COLO668 (cell line): ENCODE results near the gene NYNRIN.
"Not testable (repeated sequence)": the region's sequence is repeated elsewhere in the genome, so short reads cannot be mapped to it uniquely, and the experiment has no call there.

Source experiments
- DNase-seq: peaks from one replicate; lab custom pipeline; 2025; ENCODE audit not compliant: unreplicated experiment; lab: John Stamatoyannopoulos, UW

NYNRIN gene

DNA sequence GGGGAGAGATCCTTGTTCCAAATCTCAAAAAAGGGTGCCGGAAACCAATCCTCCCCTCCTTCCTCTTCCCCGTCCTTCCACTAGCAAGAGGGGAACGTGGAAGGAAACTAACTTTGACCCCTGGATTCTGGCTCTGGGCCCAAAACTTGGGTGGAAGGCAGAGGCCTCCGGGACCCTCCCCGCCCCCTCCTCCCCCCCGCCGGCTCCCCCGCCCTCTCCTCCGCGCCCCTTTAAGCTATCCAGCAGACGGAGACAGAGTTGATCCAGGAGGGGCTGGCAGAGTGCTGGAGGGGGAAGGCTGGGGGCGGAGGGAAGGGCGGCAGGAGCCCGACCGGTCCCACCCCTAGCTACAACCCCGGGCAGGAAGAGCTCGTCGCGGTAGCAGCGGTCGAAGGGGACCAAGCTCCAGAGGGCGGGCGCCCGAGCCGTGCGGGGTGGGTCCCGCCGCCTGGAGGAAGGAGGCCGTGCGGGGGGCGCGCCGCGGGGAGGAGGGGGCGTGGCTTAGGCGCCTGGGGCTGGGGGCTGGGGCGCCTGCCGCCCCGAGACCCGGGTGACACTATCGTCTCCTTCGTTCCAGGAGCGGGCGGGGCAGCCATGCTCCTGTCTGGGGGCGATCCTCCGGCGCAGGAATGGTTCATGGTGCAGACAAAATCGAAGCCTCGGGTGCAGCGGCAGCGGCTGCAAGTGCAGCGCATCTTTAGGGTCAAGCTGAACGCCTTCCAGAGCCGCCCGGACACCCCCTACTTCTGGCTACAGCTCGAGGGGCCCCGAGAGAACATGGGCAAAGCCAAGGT lies at the start of gene NYNRIN:
Gene NYNRIN, plus strand, starts transcription at position 351 of the 794 bp plus-strand sequence. Its CDS starts 244 bp downstream, at position 595.
- no peak for DNase-seq

- no peak for DNase-seq
Measured at GRCh38 chr14:24349742-24350141, 49.1 kb upstream of the NYNRIN start.

DNA sequence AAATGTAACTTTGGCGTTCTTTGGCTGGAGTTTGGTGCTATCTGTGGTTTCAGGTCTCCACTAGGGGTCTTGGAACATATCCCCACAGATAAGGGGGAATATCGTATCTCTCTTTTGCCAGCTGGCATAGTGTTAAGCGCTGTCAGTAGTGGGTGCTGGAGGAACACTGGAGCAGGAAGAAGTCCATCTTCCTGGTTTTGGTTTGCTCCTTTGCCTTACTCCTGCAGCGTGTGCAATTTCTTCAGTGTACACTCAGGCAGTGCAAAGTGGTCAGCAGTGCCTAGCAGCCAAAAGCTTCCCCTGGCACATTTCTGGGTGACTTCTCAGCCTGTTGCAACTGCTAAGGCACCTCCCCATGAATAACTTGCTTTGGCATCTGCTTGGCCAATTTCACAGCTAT lies 47.3 kb upstream of the NYNRIN start:
- no peak for DNase-seq

GRCh38 chr14:24353559-24354481 lies 45.0 kb upstream of the NYNRIN start:
- peak; percentile 46 for DNase-seq

GRCh38 chr14:24354482-24354825 lies 44.3 kb upstream of the NYNRIN start:
- not testable (repeated sequence) for DNase-seq

- no peak for DNase-seq
Measured at GRCh38 chr14:24355009-24355408, 43.8 kb upstream of the NYNRIN start.

- no peak for DNase-seq
Measured at GRCh38 chr14:24356208-24356607, 42.6 kb upstream of the NYNRIN start.

DNA sequence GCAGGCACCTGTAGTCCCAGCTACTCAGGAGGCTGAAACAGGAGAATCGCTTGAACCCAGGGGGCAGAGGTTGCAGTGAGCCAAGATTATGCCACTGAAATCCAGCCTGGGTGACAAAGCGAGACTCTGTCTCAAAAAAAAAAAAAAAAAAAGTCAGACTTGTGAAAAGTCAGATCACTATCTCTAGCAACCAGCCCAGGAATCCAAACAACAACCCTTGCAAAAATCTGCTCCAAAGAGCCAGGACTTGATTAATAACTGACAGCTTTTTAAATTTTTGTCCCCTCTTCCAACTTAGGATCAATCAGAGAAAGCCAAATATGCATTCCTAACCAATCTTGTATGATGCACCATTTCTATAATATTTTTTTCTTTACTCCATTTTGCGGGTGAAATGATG lies 38.5 kb upstream of the NYNRIN start:
- DNase-seq = no peak

- DNase-seq = no peak
Measured at GRCh38 chr14:24361326-24361725, 37.5 kb upstream of the NYNRIN start.

GRCh38 chr14:24362241-24362960 lies 36.4 kb upstream of the NYNRIN start:
- no peak for DNase-seq

DNA sequence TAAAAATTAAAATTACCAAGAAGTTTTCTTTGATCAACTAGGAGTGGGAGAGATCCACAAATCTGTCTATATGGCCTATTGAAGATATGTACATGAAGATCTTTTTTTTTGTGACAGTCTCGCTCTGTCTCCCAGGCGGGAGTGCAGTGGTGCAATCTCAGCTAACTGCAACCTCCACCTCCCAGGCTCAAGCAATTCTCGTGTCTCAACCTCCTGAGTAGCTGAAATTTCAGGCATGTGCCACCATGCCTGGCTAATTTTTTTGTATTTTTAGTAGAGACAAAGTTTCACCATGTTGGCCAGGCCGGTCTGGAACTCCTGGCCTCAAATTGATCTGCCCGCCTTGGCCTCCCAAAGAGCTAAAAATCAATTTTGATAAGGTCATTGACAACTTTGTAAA lies 35.4 kb upstream of the NYNRIN start:
- no peak for DNase-seq

- no peak for DNase-seq
Measured at GRCh38 chr14:24364841-24365240, 34.0 kb upstream of the NYNRIN start.

DNA sequence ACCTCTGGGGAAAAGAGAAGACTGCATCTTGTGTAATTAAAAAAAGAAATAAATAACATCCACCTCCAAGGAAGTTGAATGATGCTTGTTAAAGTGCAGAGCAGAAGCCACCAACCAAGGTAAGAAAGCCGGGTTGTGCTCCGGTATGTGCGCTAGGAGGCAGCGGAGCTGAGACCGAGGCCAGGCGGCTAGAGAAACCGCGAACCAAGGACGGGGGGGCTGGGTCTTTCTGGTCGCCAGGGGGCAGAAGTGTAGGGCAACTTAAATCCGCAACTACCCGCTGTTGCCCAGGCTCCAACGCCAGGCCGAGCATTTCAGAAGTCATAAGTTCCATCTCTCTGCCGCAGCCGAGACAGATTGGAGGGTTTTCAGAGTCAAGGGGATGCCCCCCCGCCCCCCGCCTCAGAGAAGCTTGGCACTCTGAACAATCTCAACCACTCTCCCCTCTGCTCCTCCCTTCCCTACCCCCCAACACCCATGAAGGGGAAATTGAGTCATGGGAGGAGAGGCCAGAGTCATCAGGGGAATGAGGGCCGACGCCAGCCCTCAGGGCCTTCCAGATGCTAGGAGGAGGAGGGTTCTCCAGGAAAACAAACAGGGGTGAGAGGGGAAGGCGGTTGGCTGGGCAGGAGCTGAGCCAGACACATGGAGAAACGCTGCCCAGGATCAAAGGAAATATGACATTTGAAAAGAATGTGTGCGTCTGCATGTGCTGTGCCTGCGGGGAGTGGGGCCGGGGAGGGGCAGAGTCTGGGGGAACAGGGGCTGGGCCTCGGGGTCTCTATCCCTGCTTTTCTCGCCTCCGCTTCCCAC lies 33.0 kb upstream of the NYNRIN start:
- peak; percentile 90 for DNase-seq

DNA sequence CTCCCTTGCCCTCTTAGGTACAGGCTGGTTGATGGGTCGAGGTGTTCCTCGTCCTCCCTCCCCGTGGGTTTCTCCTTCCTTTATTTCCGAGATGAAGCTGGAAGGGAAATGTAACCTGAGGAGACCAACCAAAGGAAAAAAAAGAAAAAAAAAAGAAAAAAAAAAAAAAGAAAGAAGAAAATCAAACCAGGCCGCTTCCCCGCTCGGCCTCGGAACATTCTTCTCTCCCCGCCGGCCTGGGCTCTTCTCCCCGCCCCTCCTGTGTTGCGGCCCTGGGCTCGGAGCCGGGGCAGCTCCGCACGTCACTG lies 32.4 kb upstream of the NYNRIN start:
- DNase-seq = no peak

DNA sequence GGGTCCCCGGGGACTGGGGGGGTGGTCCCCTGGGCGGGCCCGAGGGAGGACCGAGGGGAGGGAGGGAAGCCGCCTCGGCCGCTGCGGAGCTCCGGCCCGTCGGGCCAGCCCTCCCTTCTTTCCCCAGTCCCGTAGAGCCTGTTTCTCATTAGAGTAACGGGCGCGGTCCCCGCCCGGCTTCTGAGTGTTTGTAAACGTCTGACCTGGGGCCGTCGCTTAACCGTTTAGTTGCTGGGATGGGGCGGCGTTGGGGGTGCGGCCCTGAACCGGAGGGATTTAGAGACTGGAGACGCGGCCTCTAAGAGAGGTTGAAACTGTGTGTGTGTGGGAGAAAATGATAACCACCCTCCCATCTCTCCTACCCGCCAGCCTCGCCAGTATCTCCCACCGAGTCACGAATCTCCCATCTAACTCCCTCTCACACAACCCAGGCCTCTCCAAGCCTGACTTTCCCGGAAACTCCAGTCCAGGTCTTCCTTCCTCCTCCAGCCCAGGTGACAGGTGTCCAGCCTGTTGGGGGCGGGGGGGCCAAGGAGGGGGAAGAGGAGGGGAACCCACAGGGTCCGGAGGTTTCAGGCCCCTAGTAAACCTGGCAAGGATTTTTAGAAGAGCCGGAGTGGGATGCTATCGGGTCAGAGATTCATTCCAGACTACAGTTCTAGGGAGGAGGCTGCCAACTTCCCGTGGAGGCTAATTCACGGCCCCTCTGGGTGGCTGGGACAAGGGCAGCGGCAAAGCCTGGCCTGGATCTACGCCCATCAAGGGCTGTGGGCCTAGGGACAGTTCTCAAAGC lies 31.9 kb upstream of the NYNRIN start:
- DNase-seq = peak; percentile 97

DNA sequence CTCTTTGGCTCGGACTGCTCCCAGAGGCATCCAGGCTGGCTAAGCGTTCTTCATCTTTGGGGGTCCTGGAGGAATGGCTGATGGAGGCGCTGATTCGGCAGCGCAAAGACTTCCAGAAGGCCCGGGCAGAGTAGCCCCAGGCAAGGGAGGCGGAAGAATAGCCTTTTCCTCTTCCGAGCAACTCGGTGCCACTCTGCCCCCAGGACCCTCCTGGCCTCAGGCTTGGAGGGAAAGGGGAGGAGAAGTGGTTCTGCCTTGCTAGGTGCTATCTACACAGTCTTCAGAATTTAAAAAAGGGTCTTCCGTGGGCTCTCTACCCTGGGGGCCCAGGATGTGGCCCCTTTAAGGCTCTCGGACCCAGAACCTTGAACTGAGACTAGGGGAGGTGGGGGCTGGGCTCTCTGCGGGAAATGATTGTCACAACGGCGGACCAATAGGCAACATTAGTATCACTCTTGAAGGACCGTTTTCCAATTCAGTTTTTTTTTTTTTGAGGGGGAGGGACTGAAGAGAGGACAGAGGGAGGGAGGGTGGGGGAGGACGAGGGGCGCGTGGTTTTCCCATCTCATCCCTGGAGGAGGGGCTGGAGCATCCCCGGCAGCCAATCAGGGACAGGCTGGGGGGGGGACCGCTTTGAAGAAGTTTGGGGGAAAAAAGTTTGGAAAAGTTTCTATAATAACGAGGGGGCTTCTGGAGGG lies 31.1 kb upstream of the NYNRIN start, which contains the start of gene NFATC4:
Gene NFATC4, plus strand, starts transcription at position 671 of the 698 bp plus-strand sequence. CDS start 157 bp downstream, outside the sequence.
- peak; percentile 90 for DNase-seq

GRCh38 chr14:24368212-24368561 lies 30.6 kb upstream of the NYNRIN start:
- no peak for DNase-seq

- peak; percentile 74 for DNase-seq
Measured at GRCh38 chr14:24368562-24369252, 30.1 kb upstream of the NYNRIN start.

GRCh38 chr14:24369463-24369862 lies 29.3 kb upstream of the NYNRIN start:
- DNase-seq = no peak
